Astrocyte of the cerebellum (primary cell): ENCODE data around the gene AHDC1.
"Not testable (repeated sequence)": the region's sequence is repeated elsewhere in the genome, so short reads cannot be mapped to it uniquely, and the experiment has no call there.

ENCODE experiments used
- DNase-seq: peaks from one replicate; pipeline ENCODE4 v3.0.0-alpha.2; 2011; ENCODE audit warnings: low read depth
- H3K4me3 ChIP-seq: 2 replicates; pipeline ENCODE4 v1.5.1; 2011; ENCODE audit warnings: mild to moderate bottlenecking, low read depth, low read length, moderate library complexity
- in situ Hi-C: cut with HindIII; loops from 2 replicates; pipeline ENCODE4 v1.10.0; 2017; ENCODE audit warnings: low sequenced_read_pairs
- TF ChIP-seq, protein P1 (sequence below): IDR thresholded peaks from 2 replicates; pipeline ENCODE4 v1.5.1; 2012; ENCODE audit warnings: low read length, low read depth, moderate library complexity, mild to moderate bottlenecking; ENCODE audit errors: missing control alignments

The AHDC1 gene

DNA sequence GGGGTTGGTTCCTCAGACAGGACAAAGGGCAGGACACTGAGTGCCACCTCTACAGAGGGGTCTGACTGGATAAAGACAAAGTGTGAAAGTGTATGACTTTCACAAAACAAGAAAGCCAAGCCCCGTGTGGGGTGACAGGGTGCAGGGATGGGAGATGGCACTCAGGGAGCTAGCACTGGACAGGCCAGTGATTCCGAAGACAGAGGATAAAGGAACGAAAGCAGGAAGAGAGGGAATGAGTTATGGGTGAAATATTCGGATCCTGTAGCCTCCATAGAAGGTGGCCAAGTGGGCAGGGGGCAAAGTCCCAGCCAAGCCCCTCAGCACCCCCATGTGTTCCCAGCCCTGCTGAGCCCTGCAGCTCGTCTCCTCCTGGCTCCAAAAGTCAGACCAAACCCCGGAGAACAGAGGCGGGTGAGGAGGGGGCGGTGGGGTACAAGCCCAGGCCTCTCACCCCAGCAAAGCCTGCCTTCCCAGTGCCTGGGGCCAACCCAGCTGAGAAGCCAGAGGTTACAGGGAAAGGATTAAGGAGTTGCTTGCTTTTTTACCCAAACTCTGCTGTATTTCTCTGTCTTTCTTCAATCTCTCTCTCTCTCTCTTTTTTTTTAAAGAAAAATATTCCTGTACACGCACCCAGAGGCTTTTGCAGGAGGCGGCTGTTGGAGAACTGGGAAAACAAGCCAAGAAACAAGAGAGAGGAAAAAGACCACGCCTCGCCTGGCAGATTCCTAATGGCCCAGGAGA is 99.9 kb downstream of the AHDC1 start:
- peak overlapping the region; percentile 9 for H3K4me3 ChIP-seq
- DNase-seq, result peak; percentile 39
- TF ChIP-seq, protein P1, sequence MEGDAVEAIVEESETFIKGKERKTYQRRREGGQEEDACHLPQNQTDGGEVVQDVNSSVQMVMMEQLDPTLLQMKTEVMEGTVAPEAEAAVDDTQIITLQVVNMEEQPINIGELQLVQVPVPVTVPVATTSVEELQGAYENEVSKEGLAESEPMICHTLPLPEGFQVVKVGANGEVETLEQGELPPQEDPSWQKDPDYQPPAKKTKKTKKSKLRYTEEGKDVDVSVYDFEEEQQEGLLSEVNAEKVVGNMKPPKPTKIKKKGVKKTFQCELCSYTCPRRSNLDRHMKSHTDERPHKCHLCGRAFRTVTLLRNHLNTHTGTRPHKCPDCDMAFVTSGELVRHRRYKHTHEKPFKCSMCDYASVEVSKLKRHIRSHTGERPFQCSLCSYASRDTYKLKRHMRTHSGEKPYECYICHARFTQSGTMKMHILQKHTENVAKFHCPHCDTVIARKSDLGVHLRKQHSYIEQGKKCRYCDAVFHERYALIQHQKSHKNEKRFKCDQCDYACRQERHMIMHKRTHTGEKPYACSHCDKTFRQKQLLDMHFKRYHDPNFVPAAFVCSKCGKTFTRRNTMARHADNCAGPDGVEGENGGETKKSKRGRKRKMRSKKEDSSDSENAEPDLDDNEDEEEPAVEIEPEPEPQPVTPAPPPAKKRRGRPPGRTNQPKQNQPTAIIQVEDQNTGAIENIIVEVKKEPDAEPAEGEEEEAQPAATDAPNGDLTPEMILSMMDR, result no peak
- in situ Hi-C loops, result no loop called here

DNA sequence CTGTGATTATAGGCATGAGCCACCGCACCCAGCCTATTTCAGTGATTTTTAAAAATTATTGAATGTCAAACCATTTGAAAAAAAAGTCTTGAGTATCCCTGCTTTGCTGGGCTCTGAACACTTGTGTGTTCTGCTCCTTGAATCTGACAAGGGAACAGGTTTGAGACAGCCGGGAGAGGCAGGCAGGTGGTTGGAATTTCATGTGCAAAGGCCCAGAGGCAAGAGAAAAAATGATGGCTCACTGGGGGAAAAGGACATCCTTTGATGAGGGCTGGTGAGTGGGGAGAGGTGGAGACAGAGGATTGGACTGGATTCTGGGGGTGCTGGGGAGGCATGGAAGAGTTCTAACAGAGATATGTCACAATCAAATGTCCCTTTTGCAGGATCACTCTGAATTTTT is 100.9 kb downstream of the AHDC1 start:
- H3K4me3 ChIP-seq, result no peak overlapping the region
- DNase-seq, result no peak
- TF ChIP-seq, protein P1, result no peak
- in situ Hi-C loops, result no loop called here

DNA sequence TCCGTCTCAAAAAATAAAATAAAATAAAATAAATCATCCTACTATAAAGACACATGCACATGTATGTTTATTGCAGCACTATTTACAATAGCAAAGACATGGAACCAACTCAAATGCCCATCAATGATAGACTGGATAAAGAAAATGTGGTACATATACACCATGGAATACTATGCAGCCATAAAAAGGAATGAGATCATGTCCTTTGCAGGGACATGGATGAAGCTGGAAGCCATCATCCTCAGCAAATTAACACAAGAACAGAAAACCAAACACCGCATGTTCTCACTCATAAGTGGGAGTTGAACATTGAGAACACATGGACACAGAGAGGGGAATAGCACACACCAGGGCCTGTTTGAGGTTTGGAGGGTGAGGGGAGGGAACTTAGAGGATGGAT is 102.8 kb downstream of the AHDC1 start:
- in situ Hi-C loops, result not testable (repeated sequence)

GRCh38 chr1:27499142-27499541 is 104.8 kb downstream of the AHDC1 start:
- no peak overlapping the region for H3K4me3 ChIP-seq
- DNase-seq, result no peak
- in situ Hi-C loops, result no loop called here
- TF ChIP-seq, protein P1, result no peak

More for the DNA sequence above, 102.8 kb downstream of the AHDC1 start:
- H3K4me3 ChIP-seq, DNase-seq: not testable (repeated sequence)

- no peak overlapping the region for H3K4me3 ChIP-seq
- TF ChIP-seq, protein P1, result peak; percentile 55
- DNase-seq, result no peak
- in situ Hi-C loops, result no loop called here
These were observed 107.3 kb downstream of the AHDC1 start for GRCh38 chr1:27496604-27497155.

DNA sequence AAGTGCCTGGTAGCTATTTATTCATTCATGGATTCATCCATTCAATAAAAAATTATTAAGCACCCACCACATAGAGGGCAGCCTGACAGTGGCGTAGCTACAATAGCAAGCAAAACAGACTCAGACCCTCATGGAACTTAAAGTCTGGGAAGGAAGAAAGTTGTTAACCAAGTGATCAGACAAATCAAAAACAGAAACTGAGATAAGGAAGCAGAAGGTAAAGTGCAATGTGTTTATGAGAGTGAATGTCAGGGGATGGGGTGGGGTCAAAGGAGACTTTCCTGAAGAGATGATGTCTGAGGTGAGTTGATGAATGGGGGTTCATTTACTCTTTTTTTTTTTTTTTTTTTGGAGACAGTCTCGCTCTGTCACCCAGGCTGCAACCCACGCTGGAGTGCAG is 111.1 kb downstream of the AHDC1 start:
- no peak for DNase-seq
- in situ Hi-C loops, result no loop called here
- TF ChIP-seq, protein P1, result no peak
- no peak overlapping the region for H3K4me3 ChIP-seq

- in situ Hi-C loops, result no loop called here
- no peak for DNase-seq
- H3K4me3 ChIP-seq, result no peak overlapping the region
- TF ChIP-seq, protein P1, result no peak
These were observed 111.9 kb downstream of the AHDC1 start for GRCh38 chr1:27491748-27492700.
